ENCODE data around the gene COL6A6.

DNA sequence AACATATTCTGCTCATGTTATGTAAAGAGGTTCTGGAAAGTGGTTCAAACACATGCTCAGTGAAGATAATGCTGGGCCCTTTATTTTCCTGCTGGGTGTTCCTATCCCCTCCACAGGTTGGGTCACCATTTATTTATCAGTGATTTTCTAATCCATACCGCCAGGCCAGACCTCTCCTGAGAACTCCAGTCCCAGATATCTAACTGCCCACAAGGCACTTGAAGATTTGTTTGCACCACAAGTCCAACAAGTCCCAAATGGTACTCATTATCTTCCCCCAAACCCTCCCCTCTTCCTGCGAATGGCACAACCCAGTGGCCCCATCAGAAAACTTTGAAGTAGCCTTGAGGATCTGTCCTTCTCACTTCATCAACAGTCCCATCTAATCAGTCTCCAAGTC is 5.4 kb downstream of the COL6A6 start:
- no peak for TF ChIP-seq CTCF (IDR thresholded peaks at IDR 0.05; ENCODE audit: low read length)
- TF ChIP-seq EZH2 (IDR thresholded peaks at IDR 0.05; ENCODE audit: borderline replicate concordance, low read length) = no peak
